IPS-NIHi11 (cell line): ENCODE data around the gene DEFB108B.
"Not testable (repeated sequence)": the region's sequence is repeated elsewhere in the genome, so short reads cannot be mapped to it uniquely, and the experiment has no call there.

Source experiments
- DNase-seq: peaks from one replicate; pipeline ENCODE4 v3.0.0; 2012; ENCODE audit warnings: mixed read lengths, low spot score

The DEFB108B gene

DNA sequence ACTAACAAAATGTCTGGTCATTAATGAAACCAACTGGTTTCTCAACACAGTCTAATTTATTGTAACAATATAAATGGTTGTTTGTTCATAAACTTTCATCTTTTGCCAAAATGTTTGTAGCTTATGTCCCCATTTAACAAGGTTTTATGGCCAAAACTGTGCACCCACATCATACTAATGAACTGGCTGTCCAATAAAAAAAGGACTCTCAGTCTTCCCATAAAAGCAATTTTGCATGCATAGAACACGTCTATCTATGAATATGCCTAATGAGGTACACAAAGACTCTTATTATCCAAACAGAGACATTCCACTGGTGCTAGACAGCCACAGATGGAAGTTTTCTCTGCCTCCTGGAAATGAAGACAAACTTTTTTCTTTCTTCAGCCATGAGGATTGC, at the start of gene DEFB108B:
Gene DEFB108B (plus strand): TSS at position 390 of the 400 bp plus-strand sequence. CDS start 0 bp downstream, at position 390.
- not testable (repeated sequence) for DNase-seq

GRCh38 chr11:71786114-71786847, 46.7 kb upstream of the DEFB108B start:
- peak; percentile 72 for DNase-seq

- DNase-seq, result not testable (repeated sequence)
These were observed 46.2 kb upstream of the DEFB108B start for GRCh38 chr11:71786848-71787097.

GRCh38 chr11:71787098-71787823, 45.7 kb upstream of the DEFB108B start:
- peak; percentile 73 for DNase-seq

GRCh38 chr11:71787824-71788454, 45.1 kb upstream of the DEFB108B start:
- DNase-seq, result not testable (repeated sequence)

GRCh38 chr11:71789444-71790196, 43.4 kb upstream of the DEFB108B start:
- DNase-seq, result not testable (repeated sequence)

DNA sequence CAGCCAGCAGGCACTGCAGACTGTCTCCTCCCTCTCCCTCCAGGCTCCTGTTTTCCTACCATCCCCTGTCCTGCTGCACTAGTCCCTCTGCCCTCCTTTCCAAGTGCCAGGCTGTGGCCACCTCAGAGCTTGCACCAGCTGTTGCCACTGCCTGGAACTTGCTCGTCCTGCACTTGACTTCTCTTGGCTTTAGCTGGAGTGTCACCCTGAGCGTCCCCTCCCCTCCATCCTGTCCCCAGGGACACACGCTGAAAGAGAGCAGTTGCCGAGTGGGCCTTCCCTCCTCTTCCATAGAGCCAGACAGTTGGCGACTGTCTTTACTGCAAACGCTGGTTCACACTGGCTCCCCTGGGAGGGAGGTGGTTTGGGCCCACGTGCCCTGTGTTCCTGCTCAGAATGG, 41.9 kb upstream of the DEFB108B start:
- not testable (repeated sequence) for DNase-seq

DNA sequence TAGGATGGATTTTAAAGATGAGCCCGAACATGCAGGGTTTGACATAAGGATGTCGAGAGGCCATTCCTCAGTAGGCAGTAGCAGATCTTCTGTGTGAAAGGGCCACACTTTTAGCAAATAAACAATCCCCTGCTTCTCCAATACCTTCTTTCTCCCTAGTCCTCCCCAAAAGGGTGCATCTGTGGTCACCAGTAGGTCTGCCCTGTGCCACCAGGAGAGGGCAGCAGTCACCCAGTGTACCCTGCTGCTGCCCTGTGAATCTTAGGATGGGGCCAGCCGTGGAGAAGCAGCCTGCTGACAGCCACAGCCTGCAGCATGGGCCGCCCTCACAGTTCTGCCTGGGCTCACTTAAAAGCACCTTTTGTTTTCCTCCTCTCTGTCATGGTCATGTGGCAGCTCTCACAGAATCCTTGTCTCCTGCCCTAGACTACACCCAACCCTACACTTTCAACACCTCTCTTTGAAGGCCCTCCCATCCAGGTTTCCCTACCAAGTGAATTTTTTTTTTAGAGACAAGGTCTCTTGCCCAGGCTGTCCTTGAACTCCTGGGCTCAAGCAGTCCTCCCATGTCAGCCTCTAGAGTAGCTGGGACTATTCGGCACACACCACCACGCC, 40.3 kb upstream of the DEFB108B start:
- DNase-seq, result not testable (repeated sequence)

DNA sequence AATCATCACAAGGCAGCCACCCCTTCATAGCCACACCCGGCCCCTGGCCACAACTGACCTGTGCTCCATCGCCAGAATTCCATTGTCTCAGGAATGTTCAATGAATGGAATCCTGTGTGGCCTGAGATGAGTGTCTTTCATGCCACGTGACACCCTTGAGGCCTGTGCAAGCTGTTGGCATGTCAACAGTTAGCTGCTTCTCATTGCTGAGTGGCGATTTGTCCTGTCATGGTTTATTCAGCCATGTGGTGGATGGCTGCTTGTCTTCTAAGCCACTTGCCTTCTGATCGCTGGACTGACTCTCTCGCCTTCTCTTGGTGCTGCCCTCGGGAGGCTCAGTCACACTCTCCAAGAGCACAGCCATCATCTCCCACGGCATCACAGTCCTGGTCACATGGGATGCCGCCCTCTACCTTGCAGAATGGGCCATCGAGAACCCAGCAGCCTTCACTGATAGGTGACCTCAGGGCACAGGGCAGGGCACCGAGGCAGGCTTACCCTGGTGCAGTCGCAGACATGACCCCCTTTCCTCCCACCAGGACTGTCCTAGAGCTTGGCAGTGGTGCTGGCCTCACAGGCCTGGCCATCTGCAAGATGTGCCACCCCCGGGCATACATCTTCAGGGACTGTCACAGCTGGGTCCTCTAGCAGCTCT, 38.5 kb upstream of the DEFB108B start:
- DNase-seq, result not testable (repeated sequence)

- not testable (repeated sequence) for DNase-seq
These were observed 37.8 kb upstream of the DEFB108B start for GRCh38 chr11:71795236-71795635.

DNA sequence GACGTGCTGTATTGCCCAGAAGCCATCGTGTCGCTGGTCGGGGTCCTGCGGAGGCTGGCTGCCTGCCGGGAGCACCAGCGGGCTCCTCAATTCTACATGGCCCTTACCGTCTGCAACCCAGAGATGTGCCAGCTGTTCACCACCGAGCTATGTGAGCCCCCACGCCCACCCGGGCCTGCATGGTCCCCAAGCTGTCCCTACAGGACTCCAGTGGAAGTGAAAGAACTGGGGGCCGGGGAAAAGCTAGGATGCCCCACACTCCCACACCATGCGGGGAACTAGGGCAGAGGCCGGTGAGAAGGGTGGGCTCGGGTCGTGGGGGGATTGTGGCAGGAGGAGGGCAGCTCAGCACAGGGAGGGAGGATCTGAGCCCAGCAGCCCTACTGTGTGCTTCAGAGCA, 37.0 kb upstream of the DEFB108B start:
- not testable (repeated sequence) for DNase-seq

DNA sequence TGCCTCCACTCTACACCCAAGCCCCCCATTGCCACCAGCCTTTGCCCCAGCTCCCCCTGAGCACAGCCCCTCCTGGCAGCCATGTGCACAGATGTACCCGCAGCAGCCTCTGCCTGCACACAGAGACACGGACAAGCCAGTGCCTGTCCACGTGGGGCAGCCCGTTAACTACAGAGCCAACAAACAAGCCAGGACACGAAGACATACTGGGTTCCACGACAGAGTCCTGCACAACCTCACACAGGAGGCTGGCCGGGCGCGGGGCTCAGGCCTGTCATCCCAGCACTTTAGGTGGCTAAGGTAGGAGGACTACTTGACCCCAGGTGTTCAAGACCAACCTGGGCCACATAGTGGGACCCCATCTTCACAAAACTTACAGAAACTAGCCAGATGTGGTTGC, 36.2 kb upstream of the DEFB108B start:
- DNase-seq, result not testable (repeated sequence)

GRCh38 chr11:71799556-71800128, 33.4 kb upstream of the DEFB108B start:
- DNase-seq, result not testable (repeated sequence)

DNA sequence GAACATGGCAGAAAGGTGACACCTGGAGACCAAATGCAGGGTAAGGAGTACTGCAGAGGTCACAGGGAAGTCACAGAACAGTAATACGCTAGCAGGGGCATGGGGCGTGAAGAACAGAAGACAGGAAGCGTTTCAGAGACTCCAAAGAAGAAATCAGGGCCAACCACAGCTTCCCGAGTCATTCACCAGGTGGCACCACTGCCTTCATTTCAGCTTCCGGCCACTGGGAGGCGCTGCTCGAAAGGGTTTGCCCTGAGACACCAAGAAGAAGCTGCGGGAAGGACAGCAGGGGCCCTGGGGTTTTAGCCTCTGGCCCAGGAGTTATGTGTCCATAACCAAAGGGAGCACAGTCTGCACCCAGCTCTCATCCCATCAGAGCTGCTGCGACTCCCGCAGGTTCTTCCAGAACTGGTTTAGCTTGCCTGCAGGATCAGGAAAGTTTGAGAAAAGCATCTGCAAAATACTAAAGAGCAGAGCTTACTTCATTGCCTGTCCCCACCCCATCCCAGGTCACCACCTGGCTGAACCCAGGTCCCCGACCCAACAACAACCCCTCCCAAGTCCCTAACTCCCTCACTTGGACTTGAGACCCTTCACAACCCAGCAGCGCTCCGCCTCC, 32.6 kb upstream of the DEFB108B start:
- peak; percentile 76 for DNase-seq

DNA sequence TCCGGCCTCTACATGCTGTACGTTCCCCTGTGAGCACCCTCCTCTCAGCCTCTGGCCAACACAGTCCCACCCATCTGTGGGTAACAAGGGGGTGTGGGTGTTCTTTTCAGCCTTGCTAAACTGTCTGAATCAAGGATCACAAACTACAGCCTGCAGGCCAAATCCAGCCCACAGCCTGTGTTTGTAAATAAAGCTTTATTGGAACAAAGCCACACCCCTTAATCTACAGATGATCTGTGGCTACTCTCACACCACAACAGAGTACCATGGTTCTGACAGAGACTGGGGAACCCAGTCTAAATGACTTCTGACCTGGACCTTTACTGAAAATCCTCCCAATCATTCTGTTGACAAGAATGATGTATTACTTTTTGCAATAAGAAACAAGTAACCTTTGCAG, 32.0 kb upstream of the DEFB108B start:
- DNase-seq, result not testable (repeated sequence)

DNA sequence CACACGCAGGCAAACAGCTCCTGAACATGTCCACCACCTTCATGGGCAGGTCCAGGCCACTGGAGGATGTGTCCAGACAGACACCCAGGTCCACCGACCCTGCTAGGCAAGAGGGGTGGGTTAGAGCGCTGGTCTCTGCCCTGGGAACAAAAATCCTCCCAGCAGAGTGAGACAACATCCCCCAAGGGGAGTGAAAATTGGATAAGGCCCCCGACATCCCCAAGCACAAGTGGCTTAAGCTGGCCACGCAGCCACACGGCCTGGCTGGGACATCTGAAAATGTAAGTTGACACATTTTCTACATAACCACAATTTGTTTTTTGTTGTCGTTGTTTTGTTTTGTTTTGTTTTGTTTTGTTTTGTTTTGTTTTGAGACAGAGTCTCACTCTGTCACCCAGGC, 30.1 kb upstream of the DEFB108B start:
- DNase-seq, result not testable (repeated sequence)

DNA sequence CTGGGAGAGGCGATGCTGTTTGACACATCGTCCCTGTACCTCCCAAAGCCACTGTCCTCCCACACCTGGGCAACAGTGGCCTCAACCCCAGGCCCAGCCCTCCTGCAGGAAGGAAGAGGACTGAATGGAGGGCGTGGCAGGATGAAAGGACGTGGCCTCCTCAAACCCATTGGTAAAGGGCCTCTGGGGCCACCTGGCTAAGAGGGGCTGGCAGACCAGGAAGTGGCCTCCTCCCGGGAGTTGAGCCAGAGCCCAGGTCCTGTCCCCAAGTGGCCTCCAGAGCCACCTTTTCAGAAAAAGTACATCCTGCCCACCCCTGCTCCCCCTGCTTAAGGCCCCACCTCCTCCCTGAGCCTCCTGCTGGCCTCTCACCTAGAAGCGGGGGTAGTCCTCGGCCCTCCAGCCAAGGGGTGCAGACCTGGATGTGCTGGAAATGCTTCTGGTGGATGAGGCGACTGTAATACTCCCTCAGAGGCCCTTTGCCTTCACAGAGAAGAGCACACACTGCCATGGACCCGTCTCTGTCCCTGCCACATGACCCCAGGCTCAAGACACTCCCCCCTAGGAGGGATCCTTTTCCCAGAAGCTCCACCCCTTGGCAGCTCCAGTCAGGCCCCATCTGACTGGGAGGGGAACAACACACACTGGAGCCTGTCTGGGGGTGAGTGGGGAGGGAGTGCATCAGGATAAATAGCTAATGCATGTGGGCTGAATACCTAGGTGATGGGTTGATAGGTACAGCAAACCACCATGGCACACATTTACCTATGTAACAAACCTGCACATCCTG, 28.6 kb upstream of the DEFB108B start:
- DNase-seq, result peak; percentile 24

GRCh38 chr11:71812529-71812928, 20.5 kb upstream of the DEFB108B start:
- not testable (repeated sequence) for DNase-seq

DNA sequence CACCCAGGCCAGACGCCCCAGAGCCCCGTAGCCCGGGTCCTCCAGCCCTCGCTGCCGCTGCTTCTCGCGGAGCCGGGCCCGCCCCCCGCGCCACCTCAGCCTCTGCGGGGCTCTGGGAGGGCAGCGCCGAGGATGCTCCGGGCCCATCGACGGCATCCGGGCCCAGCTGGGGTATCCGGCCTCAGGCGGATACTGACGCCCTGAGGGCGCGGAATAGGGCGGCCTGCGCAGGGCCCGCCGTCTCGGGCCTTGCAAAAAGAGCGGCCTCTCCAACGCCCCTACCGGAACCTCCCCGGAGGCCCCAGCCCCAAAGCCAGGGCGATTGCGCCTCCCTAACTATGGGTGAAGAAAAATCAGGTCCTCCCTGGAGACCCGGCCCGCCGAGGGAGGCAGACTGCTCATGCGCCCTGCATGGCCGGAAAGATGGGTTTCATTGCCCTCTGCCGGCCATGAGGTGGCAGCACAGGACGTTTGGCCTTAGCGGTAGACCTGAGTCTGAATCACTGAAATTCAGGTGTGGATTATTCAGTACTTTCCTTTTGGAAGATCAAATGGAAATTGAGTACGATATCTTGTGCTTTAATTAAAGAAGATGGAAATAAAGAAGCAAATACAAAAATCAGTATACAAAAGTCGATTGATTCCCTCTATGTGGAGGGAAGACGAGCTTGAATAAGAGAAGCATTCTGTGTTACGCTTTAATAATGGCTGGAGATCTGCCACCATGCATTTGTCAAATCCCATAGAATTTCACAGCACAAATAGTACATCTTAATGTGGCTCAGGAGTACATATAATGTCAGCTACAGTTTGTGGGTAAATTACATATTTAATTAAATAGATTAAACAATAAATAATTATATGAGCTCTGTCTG, 19.3 kb upstream of the DEFB108B start:
- DNase-seq, result peak; percentile 81
